ENCODE results near the gene JDP2.

DNA sequence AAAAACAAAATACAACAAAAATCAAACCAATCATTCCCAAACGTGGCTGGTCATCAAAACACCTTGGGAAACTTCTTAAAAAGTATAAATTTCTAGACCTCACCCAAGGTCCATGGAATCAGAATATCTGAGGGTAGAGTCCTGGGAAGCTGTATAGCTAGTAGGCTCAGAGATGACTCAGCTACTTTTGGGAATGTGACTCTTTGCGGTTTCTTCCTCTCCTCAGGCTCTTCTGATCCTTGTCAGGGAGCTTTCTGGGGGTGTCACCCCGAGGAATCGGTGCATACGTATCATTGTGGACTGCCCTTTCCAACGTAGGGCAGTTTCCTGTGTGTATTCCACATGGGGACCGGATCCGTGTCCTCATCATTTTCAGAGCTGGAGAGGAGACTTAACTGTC is 14.8 kb downstream of the JDP2 start:
- TF ChIP-seq EP300 (IDR thresholded peaks at IDR 0.05; ENCODE audit: borderline replicate concordance) (no peak), TEAD4 (IDR thresholded peaks at IDR 0.05) (no peak), TCF12 (IDR thresholded peaks at IDR 0.05; ENCODE audit: low read depth) (no peak), CEBPB (IDR thresholded peaks at IDR 0.05) (no peak), YY1 (IDR thresholded peaks at IDR 0.05; ENCODE audit: low read depth) (no peak), RAD21 (IDR thresholded peaks at IDR 0.05; ENCODE audit: low read depth) (no peak), EGR1 (IDR thresholded peaks at IDR 0.05) (no peak), TAF1 (IDR thresholded peaks at IDR 0.05; ENCODE audit: low read depth) (no peak), NFIC (IDR thresholded peaks at IDR 0.05) (no peak), USF1 (IDR thresholded peaks at IDR 0.05) (no peak), ZBTB7A (IDR thresholded peaks at IDR 0.05; ENCODE audit: low read depth) (no peak)
- TF ChIP-seq, protein P1, sequence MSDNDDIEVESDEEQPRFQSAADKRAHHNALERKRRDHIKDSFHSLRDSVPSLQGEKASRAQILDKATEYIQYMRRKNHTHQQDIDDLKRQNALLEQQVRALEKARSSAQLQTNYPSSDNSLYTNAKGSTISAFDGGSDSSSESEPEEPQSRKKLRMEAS (IDR thresholded peaks at IDR 0.05): no peak
- TF ChIP-seq, protein P2, sequence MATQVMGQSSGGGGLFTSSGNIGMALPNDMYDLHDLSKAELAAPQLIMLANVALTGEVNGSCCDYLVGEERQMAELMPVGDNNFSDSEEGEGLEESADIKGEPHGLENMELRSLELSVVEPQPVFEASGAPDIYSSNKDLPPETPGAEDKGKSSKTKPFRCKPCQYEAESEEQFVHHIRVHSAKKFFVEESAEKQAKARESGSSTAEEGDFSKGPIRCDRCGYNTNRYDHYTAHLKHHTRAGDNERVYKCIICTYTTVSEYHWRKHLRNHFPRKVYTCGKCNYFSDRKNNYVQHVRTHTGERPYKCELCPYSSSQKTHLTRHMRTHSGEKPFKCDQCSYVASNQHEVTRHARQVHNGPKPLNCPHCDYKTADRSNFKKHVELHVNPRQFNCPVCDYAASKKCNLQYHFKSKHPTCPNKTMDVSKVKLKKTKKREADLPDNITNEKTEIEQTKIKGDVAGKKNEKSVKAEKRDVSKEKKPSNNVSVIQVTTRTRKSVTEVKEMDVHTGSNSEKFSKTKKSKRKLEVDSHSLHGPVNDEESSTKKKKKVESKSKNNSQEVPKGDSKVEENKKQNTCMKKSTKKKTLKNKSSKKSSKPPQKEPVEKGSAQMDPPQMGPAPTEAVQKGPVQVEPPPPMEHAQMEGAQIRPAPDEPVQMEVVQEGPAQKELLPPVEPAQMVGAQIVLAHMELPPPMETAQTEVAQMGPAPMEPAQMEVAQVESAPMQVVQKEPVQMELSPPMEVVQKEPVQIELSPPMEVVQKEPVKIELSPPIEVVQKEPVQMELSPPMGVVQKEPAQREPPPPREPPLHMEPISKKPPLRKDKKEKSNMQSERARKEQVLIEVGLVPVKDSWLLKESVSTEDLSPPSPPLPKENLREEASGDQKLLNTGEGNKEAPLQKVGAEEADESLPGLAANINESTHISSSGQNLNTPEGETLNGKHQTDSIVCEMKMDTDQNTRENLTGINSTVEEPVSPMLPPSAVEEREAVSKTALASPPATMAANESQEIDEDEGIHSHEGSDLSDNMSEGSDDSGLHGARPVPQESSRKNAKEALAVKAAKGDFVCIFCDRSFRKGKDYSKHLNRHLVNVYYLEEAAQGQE (IDR thresholded peaks at IDR 0.05; ENCODE audit: low read depth): no peak

Measured in Ishikawa (cell line).